ENCODE measurements around the gene GNS. TPM values are rescaled to one million over a fixed set of nuclear protein-coding genes. Genes with fewer than 3 reads are reported as not detected.
"Not testable (repeated sequence)": the region's sequence is repeated elsewhere in the genome, so short reads cannot be mapped to it uniquely, and the experiment has no call there.

GNS gene
- total and polyA plus RNA-seq, 5 donors: 33.6 to 105 (median 96.6) TPM

DNA sequence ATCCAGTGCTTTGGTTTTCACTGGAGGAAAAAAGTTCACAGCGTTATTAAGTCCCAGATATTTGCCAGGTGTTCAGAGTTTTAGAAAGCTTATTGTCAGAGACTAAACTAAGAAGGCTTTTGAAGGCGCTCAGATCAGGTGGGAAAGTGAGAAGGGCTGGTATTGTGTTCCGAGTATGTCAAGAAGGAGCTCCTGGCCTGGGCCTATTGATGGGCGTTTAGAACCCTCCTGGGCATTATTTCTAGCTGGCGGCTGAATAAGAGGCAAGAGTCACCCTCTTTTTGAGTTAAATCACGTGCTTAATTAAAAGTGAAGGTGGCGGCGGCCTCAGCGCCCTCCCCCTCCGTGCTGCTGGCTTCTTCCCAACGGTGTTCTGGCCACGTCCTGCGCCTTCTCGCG lies 20.9 kb upstream of the GNS start:
- Histone ChIP-seq H3K4me3 (ENCODE audit: low read length) (peak overlapping the region; percentile 56), H3K9me3 (ENCODE audit: control insufficient read depth, low read length) (no peaks in the 10 kb centered on the region), H3K27me3 (ENCODE audit: control insufficient read depth, insufficient read depth) (no peaks in the 10 kb centered on the region), H3K4me1 (ENCODE audit: control insufficient read depth, insufficient read depth, low read length) (no peaks in the 10 kb centered on the region), H3K27ac (ENCODE audit: low read length) (no peak overlapping the region)
- ATAC-seq (no peak), DNase-seq (no peak)
- WGBS: 13% methylated on average over 15 of the region's 15 CpGs
- intact Hi-C loops (cut with DNase I): no loop called here

DNA sequence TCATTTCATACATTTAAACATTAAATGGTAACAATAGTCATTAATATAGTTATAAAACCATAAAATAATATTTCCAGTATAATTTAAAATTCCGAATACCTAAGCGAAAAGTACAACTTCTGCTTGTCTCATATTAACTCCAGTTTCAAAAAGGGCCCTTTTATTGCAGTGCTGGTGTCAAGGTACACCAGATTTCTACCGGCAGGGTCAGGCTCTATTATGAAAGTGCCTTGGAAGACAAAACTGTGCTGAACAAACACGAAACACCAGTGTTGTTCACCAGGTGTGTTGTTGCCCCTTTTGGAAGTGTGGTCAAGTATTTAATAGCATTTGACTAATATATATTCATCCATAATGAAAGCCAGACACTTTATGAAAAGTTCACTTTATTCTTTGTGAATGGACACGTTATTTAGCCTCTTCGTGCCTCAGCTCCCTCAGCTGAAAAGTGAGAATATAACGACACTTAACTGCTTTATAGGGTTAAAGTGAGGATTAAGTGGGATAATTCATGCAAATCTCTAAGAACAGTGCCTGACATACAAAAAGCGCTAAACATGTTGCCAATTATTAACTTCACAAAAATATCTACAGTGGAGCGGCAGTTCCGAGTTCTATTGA lies 20.3 kb upstream of the GNS start:
- H3K4me3 ChIP-seq (ENCODE audit: low read length): no peak overlapping the region
- no peaks in the 10 kb centered on the region for H3K9me3 ChIP-seq (ENCODE audit: control insufficient read depth, low read length)
- no peaks in the 10 kb centered on the region for H3K4me1 ChIP-seq (ENCODE audit: control insufficient read depth, insufficient read depth, low read length)
- 74% methylated on average over 10 of the region's 10 CpGs for WGBS
- ATAC-seq: no peak
- no peak for DNase-seq
- H3K27me3 ChIP-seq (ENCODE audit: control insufficient read depth, insufficient read depth): no peaks in the 10 kb centered on the region
- H3K27ac ChIP-seq (ENCODE audit: low read length): no peak overlapping the region
- intact Hi-C loops (cut with DNase I): no loop called here

DNA sequence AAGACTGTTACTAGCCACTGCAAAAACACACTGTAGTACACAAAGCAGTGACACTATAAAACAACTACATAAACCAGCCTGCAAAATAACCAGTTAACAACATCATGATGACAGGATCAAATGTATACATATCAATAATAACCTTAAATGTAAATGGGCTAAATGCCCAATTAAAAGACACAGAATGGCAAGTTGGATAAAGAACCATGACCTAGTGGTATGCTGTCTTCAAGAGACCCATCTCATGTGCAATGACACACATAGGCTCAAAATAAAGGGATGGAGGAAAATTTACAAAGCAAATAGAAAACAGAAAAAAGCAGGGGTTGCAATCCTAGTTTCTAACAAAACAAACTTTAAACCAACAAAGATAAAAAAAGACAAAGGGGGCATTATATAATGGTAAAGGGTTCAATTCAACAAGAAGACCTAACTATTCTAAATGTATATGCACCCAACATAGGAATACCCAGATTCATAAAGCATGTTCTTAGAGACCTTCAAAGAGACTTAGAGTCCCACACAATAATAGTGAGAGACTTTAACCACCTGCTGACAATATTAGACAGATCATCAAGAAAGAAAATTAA lies 16.0 kb upstream of the GNS start:
- H3K4me3 ChIP-seq (ENCODE audit: low read length); H3K27ac ChIP-seq (ENCODE audit: low read length); intact Hi-C loops (cut with DNase I); H3K9me3 ChIP-seq (ENCODE audit: control insufficient read depth, low read length); DNase-seq; ATAC-seq; H3K4me1 ChIP-seq (ENCODE audit: control insufficient read depth, insufficient read depth, low read length); H3K27me3 ChIP-seq (ENCODE audit: control insufficient read depth, insufficient read depth): not testable (repeated sequence)

DNA sequence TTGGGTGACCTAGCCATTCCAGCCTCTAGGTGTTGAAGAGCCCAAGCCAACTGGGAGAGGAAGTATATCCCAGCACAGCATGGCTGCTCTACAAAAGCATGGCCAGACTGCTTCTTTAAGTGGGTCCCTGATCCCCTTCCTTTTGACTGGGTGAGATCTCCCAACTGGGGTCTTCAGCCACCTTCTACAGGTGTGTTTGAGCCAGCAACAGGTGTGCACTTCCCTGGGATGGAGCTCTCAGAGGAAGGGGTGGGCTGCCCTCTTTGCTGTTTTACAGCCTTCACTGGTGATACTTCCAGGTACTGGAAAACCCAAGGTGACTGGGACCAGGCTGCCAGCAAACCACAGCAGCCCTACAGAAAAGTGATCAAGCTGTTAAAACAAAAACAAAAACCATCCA lies 14.2 kb upstream of the GNS start:
- intact Hi-C loops (cut with DNase I): no loop called here
- Histone ChIP-seq H3K4me3 (ENCODE audit: low read length) (no peak overlapping the region), H3K27ac (ENCODE audit: low read length) (no peak overlapping the region), H3K9me3 (ENCODE audit: control insufficient read depth, low read length) (no peaks in the 10 kb centered on the region), H3K27me3 (ENCODE audit: control insufficient read depth, insufficient read depth) (no peaks in the 10 kb centered on the region), H3K4me1 (ENCODE audit: control insufficient read depth, insufficient read depth, low read length) (no peaks in the 10 kb centered on the region)
- DNase-seq (no peak), ATAC-seq (no peak)

DNA sequence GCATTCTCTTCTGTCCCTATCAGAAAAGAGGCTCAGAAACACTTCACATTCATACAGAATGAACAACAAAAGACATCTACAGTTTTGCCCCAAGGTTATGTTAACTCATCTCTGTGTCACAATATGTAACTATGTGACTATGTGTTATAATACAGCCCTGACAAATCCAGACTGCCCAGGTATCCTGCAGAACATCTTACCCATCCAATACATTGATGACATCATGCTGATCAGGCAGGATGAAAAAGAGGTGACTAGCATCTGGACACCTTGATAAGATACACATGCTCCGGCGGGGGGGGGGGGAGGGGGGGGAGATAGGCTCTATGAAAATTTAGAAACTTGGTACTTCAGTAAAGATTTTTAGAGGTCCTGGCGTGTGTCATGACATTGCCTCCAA lies 8.3 kb upstream of the GNS start:
- Histone ChIP-seq H3K9me3 (ENCODE audit: control insufficient read depth, low read length) (no peaks in the 10 kb centered on the region), H3K4me1 (ENCODE audit: control insufficient read depth, insufficient read depth, low read length) (no peaks in the 10 kb centered on the region), H3K4me3 (ENCODE audit: low read length) (no peak overlapping the region), H3K27me3 (ENCODE audit: control insufficient read depth, insufficient read depth) (no peaks in the 10 kb centered on the region), H3K27ac (ENCODE audit: low read length) (no peak overlapping the region)
- intact Hi-C loops (cut with DNase I): no loop called here
- WGBS: 69% methylated on average over 3 of the region's 3 CpGs
- ATAC-seq: no peak
- no peak for DNase-seq

DNA sequence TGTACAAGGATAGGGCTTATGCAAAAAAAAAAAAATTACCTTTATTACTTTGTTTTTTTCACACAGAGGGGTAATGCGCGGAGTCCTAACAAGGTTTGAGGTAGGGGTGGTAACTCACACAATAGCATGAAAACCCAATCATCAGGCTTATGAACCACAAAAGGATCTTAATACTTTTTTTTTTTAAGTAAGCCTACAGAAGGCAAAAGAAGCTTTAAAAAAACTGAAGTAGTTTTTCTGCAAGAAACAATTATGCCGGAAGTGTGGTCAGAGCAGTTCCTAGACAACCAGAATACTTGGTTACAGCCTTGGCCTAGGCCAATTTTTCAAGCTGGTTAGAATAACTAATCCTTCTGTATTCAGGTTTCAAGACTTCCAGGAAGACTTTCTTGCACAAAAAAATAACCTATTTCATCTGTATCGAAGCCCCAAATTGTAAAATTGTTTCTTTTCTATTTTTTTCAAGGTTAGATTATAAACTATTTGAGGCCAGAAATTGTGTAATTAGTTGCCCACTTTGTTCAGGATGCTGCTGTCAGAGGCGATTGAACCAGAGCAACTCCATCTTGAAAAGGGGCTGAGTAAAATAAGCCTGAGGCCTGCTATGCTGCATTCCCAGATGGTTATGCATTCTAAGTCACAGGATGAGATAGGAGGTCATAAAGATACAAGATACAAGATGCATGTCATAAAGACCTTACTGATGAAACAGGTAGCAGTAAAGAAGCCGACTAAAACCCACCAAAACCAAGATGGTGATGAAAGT lies 1.8 kb upstream of the GNS start:
- intact Hi-C loops (cut with DNase I): no loop called here
- peaks cover 4% of the 10 kb centered on the region for H3K4me1 ChIP-seq (ENCODE audit: control insufficient read depth, insufficient read depth, low read length)
- no peaks in the 10 kb centered on the region for H3K27me3 ChIP-seq (ENCODE audit: control insufficient read depth, insufficient read depth)
- 92% methylated on average over 6 of the region's 6 CpGs for WGBS
- ATAC-seq (no peak), DNase-seq (no peak)
- H3K27ac ChIP-seq (ENCODE audit: low read length): no peak overlapping the region
- H3K4me3 ChIP-seq (ENCODE audit: low read length): no peak overlapping the region
- no peaks in the 10 kb centered on the region for H3K9me3 ChIP-seq (ENCODE audit: control insufficient read depth, low read length)

DNA sequence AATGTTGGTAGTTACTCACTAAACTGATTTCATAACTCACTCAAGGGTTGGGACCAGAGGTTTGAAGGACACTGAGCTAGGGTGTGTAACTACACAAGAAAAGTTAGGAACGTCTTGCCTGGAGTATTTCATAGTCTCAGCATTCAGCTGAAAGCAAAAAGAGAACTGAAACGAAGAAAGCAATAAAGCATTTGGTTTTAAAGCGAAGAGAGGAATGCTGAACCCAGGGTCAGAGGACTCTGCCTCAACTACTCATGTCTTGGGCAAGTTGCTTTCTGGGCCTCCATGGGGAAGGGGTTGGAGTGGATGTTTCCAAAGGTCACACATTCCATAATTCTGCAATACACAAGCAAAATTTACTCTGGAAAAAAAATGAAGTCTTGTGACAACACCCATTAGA lies 1.4 kb downstream of the GNS start:
- DNase-seq (no peak), ATAC-seq (no peak)
- no peaks in the 10 kb centered on the region for H3K9me3 ChIP-seq (ENCODE audit: control insufficient read depth, low read length)
- intact Hi-C loops (cut with DNase I): no loop called here
- peaks cover 5% of the 10 kb centered on the region for H3K4me1 ChIP-seq (ENCODE audit: control insufficient read depth, insufficient read depth, low read length)
- H3K27me3 ChIP-seq (ENCODE audit: control insufficient read depth, insufficient read depth): no peaks in the 10 kb centered on the region
- WGBS: 65% methylated on average over 3 of the region's 3 CpGs
- no peak overlapping the region for H3K27ac ChIP-seq (ENCODE audit: low read length)
- H3K4me3 ChIP-seq (ENCODE audit: low read length): no peak overlapping the region

DNA sequence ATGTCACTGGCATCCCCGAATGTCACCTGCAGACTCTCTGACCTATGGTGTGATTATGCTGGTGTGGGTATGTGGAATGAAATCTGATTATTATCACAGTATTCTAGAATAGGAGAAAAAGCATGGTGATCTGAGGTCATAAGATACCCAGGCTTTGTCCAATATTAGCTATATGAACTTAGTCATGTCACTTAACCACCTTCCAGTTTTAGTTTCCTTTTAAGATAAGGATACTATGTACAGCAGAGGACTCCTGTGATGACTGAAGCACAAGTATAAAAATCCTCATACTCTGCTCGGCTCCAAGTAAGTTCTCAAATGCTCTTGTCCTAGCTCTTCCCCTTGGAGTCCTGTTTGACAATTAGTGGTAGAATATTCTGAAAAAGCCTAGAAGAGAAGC lies 2.8 kb downstream of the GNS start:
- intact Hi-C loops (cut with DNase I): no loop called here
- ATAC-seq (no peak), DNase-seq (no peak)
- 81% methylated on average over 2 of the region's 2 CpGs for WGBS
- Histone ChIP-seq H3K27me3 (ENCODE audit: control insufficient read depth, insufficient read depth) (no peaks in the 10 kb centered on the region), H3K9me3 (ENCODE audit: control insufficient read depth, low read length) (no peaks in the 10 kb centered on the region), H3K27ac (ENCODE audit: low read length) (no peak overlapping the region), H3K4me3 (ENCODE audit: low read length) (no peak overlapping the region), H3K4me1 (ENCODE audit: control insufficient read depth, insufficient read depth, low read length) (peaks cover 5% of the 10 kb centered on the region)

DNA sequence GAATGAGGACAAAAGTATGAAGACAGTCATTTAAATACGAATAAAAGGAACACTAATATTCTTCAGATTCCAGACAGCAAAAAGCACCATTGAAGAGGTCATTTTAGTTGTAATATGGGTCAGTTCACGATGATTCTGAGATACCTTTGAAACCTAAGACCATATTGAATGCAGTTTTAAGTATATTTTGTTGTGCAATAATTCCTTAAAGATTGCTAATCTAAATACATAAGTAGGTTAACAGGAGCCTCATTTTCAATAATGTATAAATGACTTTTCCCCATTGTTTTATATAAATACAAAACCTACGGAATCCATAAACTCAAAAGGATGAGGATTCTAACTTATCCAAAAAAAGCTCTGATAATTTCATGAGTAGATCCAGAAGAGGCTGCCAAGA lies 5.8 kb downstream of the GNS start:
- intact Hi-C loops (cut with DNase I): no loop called here
- Histone ChIP-seq H3K27ac (ENCODE audit: low read length) (no peak overlapping the region), H3K4me3 (ENCODE audit: low read length) (no peak overlapping the region), H3K27me3 (ENCODE audit: control insufficient read depth, insufficient read depth) (no peaks in the 10 kb centered on the region), H3K9me3 (ENCODE audit: control insufficient read depth, low read length) (no peaks in the 10 kb centered on the region), H3K4me1 (ENCODE audit: control insufficient read depth, insufficient read depth, low read length) (peaks cover 3% of the 10 kb centered on the region)
- WGBS: 85% methylated on average over 3 of the region's 3 CpGs
- DNase-seq (no peak), ATAC-seq (no peak)

DNA sequence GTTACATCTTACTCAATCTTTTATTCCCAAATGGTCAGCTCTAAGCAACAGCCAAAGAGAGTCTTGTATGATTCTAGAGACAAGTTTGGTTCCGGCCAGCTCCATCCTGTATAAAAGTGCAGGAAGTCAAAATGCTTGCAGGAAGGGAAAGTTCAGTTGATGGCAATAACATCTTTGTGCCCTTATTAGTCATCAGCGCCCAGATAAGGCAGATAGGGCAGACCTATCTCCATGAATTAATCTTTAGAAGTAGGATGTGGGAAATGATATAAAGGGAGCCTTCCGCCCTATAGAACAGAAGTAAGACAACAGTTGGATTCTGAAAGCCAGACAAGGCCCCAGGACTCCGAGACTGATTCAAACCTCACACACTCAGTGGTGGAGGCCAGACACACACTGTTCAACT lies 6.4 kb downstream of the GNS start:
- intact Hi-C loops (cut with DNase I): no loop called here
- Histone ChIP-seq H3K4me1 (ENCODE audit: control insufficient read depth, insufficient read depth, low read length) (peaks cover 2% of the 10 kb centered on the region), H3K9me3 (ENCODE audit: control insufficient read depth, low read length) (no peaks in the 10 kb centered on the region), H3K27me3 (ENCODE audit: control insufficient read depth, insufficient read depth) (no peaks in the 10 kb centered on the region), H3K27ac (ENCODE audit: low read length) (peak overlapping the region; percentile 42), H3K4me3 (ENCODE audit: low read length) (no peak overlapping the region)
- WGBS: 60% methylated on average over 4 of the region's 4 CpGs
- peak; percentile 66 for ATAC-seq
- DNase-seq: no peak

DNA sequence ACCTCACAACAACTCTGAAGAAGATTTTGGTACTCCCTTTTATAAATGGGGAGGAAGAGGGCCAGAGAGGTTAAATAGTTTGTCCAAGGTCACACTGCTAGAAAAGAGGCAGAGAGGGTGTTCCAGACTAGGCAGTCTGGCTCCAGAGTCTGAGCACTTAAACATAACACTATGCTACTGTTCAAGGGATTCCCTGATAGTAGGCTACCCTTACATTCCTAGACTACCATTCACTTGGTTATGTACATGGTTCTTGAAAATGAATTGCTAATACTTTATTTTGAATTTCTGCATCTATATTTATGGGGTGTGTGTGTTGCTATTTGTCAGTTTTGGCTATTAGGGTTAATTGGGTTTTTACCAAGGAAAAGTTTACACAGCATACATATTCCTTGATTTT lies 7.2 kb downstream of the GNS start:
- no peaks in the 10 kb centered on the region for H3K9me3 ChIP-seq (ENCODE audit: control insufficient read depth, low read length)
- intact Hi-C loops (cut with DNase I): no loop called here
- DNase-seq (no peak), ATAC-seq (no peak)
- peaks cover 2% of the 10 kb centered on the region for H3K4me1 ChIP-seq (ENCODE audit: control insufficient read depth, insufficient read depth, low read length)
- H3K4me3 ChIP-seq (ENCODE audit: low read length): no peak overlapping the region
- H3K27me3 ChIP-seq (ENCODE audit: control insufficient read depth, insufficient read depth): no peaks in the 10 kb centered on the region
- no peak overlapping the region for H3K27ac ChIP-seq (ENCODE audit: low read length)
